GM18907 (cell line): ENCODE data around the gene MAB21L3.

Source experiments
- ATAC-seq: cut with Tn5 transposase; IDR thresholded peaks from one replicate; pipeline ENCODE4 v1.9.1; 2021; ENCODE audit warnings: mild to moderate bottlenecking, moderate library complexity; ENCODE audit not compliant: unreplicated experiment

Gene MAB21L3

GRCh38 chr1:116110567-116111523, at the start of gene MAB21L3:
Gene MAB21L3 (plus strand): TSS chr1:116111399. CDS start chr1:116112616, 1,217 bp downstream.
- ATAC-seq, result peak; percentile 79

GRCh38 chr1:116062201-116062600, 49.0 kb upstream of the MAB21L3 start:
- no peak for ATAC-seq

GRCh38 chr1:116064616-116065015, 46.6 kb upstream of the MAB21L3 start:
- no peak for ATAC-seq

GRCh38 chr1:116066868-116067565, 44.2 kb upstream of the MAB21L3 start:
- no peak for ATAC-seq

- ATAC-seq, result no peak
Measured at GRCh38 chr1:116067566-116067890, 43.7 kb upstream of the MAB21L3 start.

GRCh38 chr1:116075575-116075974, 35.6 kb upstream of the MAB21L3 start:
- ATAC-seq, result no peak

- no peak for ATAC-seq
Measured at GRCh38 chr1:116075990-116076389, 35.2 kb upstream of the MAB21L3 start.

- ATAC-seq, result no peak
Measured at GRCh38 chr1:116076831-116077230, 34.4 kb upstream of the MAB21L3 start.

- ATAC-seq, result no peak
Measured at GRCh38 chr1:116078699-116079223, 32.4 kb upstream of the MAB21L3 start.

- no peak for ATAC-seq
Measured at GRCh38 chr1:116087628-116088027, 23.6 kb upstream of the MAB21L3 start.

- no peak for ATAC-seq
Measured at GRCh38 chr1:116089870-116090269, 21.3 kb upstream of the MAB21L3 start.

- no peak for ATAC-seq
Measured at GRCh38 chr1:116091083-116091482, 20.1 kb upstream of the MAB21L3 start.

- ATAC-seq, result no peak
Measured at GRCh38 chr1:116092752-116093489, 18.3 kb upstream of the MAB21L3 start.

GRCh38 chr1:116095027-116095426, 16.2 kb upstream of the MAB21L3 start:
- no peak for ATAC-seq

GRCh38 chr1:116096013-116096618, 15.1 kb upstream of the MAB21L3 start:
- ATAC-seq, result no peak

GRCh38 chr1:116097626-116098025, 13.6 kb upstream of the MAB21L3 start:
- no peak for ATAC-seq

GRCh38 chr1:116099379-116099778, 11.8 kb upstream of the MAB21L3 start:
- no peak for ATAC-seq

GRCh38 chr1:116099919-116100318, 11.3 kb upstream of the MAB21L3 start:
- no peak for ATAC-seq

GRCh38 chr1:116104667-116105066, 6.5 kb upstream of the MAB21L3 start:
- peak; percentile 46 for ATAC-seq

GRCh38 chr1:116105996-116106395, 5.2 kb upstream of the MAB21L3 start:
- ATAC-seq, result no peak

- no peak for ATAC-seq
Measured at GRCh38 chr1:116106646-116107045, 4.6 kb upstream of the MAB21L3 start.
